Activated CD4-positive, alpha-beta T cell treated with anti-CD3 and anti-CD28 coated beads for 1 hour (primary cell): ENCODE results near the gene ZFP64.

Experiments used
- DNase-seq: peaks from one replicate; pipeline ENCODE4 v3.0.0-alpha.2; 2020

Gene ZFP64

DNA sequence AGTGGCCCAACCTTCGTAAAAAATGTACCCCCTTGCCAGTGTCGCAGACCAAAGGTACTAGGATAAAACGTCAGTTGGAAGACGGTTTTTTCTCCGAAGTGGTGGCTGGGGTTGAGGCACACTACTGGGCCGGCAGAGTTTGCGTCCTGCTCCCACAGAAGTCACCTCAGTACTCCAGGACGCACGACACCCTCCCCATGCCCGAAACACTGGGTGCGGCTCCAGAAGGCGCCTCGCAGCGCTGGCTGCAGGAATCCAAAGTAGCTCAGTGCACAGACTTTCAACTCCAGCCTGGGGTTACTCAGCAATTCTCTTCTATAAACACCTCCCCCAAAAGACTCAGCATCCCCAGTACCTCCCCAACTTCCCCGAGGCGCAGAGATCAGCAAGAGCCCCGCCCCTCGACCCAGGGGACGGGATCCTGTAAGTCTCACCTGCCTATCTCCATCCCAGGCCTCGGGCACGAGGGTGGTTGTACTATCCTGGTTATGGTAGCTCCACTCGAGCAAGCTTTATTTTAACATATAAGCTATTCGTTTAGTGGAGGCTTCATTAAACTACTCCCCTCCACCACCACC lies 88.2 kb downstream of the ZFP64 start:
- DNase-seq: no peak

- no peak for DNase-seq
These were observed 89.0 kb downstream of the ZFP64 start for GRCh38 chr20:52102559-52102958.

GRCh38 chr20:52102126-52102525 lies 89.5 kb downstream of the ZFP64 start:
- no peak for DNase-seq
